B cell (primary cell): ENCODE measurements around the gene GSE1.

Experiments used
- EZH2 ChIP-seq: IDR thresholded peaks from 2 replicates; pipeline ENCODE4 v1.6.1; 2012; ENCODE audit warnings: borderline replicate concordance, low read depth, mild to moderate bottlenecking, moderate library complexity, low read length; ENCODE audit not compliant: insufficient read depth, poor library complexity, severe bottlenecking
- TF ChIP-seq, protein P1 (sequence below): fragments of 200-600 bp; IDR thresholded peaks from one replicate; pipeline ENCODE4 v1.8.0; 2022; ENCODE audit warnings: antibody characterized with exemption, mild to moderate bottlenecking

DNA sequence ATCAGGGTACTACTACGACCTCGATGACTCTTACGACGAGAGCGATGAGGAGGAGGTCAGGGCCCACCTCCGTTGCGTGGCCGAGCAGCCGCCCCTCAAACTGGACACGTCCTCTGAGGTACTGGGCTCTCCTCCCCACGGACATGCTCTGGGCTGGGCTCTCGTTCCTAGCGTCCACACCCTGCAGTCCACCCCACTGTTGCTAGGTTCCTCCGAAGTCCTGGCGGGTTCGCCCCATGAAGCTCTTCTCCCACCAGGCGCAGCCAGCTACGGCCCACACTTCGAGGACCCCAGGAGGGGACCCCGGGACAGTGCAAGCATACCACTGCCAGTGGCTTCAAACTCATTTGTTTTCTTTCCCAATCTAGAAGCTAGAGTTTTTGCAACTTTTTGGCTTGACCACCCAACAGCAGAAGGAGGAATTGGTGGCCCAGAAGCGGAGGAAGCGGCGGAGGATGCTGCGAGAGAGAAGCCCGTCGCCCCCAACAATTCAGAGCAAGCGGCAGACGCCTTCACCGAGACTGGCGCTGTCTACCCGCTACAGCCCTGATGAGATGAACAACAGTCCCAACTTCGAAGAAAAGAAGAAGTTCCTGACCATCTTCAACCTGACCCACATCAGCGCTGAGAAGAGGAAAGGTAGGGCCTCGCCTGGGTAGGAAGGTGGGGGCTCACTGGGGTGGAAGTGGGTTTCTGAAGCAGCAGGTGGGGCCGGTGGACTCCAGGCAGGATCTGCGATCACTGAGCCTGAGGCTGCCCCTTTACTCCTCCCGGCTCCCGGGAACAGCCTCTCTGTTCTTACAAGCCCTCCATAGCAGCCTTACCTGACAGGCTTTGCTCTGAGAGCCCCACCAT lies 50.1 kb downstream of the GSE1 start:
- TF ChIP-seq, protein P1, sequence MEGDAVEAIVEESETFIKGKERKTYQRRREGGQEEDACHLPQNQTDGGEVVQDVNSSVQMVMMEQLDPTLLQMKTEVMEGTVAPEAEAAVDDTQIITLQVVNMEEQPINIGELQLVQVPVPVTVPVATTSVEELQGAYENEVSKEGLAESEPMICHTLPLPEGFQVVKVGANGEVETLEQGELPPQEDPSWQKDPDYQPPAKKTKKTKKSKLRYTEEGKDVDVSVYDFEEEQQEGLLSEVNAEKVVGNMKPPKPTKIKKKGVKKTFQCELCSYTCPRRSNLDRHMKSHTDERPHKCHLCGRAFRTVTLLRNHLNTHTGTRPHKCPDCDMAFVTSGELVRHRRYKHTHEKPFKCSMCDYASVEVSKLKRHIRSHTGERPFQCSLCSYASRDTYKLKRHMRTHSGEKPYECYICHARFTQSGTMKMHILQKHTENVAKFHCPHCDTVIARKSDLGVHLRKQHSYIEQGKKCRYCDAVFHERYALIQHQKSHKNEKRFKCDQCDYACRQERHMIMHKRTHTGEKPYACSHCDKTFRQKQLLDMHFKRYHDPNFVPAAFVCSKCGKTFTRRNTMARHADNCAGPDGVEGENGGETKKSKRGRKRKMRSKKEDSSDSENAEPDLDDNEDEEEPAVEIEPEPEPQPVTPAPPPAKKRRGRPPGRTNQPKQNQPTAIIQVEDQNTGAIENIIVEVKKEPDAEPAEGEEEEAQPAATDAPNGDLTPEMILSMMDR, result no peak
- no peak for TF ChIP-seq EZH2
